Naive B cell (primary cell): ENCODE measurements around the gene RRAGC. TPM values are rescaled to one million over a fixed set of nuclear protein-coding genes. Genes with fewer than 3 reads are reported as not detected.

ENCODE experiments used
- ATAC-seq, 2 donors: fragments of 150-1000 bp; cut with Tn5 transposase; 2 replicates each; pipeline ENCODE4 v1.10.0; 2021; ENCODE audit warnings: low read depth in 2 of 2, mild to moderate bottlenecking in 2 of 2, moderate library complexity in 2 of 2
- DNase-seq: peaks from one replicate; pipeline ENCODE4 v3.0.0; 2022
- H3K27ac Mint-ChIP-seq, 6 donors: one replicate each; pipeline ENCODE4 v1.8.0; 2020 to 2022; ENCODE audit warnings: mild to moderate bottlenecking in 6 of 6, mixed read lengths in 6 of 6, moderate library complexity in 5 of 6, inconsistent platforms in 2 of 6
- H3K27me3 Mint-ChIP-seq, 3 donors: one replicate each; pipeline ENCODE4 v1.8.0; 2021 to 2022; ENCODE audit warnings: mixed read lengths in 3 of 3, mild to moderate bottlenecking in 1 of 3
- H3K36me3 Mint-ChIP-seq, 2 donors: one replicate each; pipeline ENCODE4 v1.8.0; 2020 to 2022; ENCODE audit warnings: mixed read lengths in 2 of 2, inconsistent platforms in 1 of 2, mild to moderate bottlenecking in 1 of 2
- H3K4me1 Mint-ChIP-seq, 3 donors: one replicate each; pipeline ENCODE4 v1.8.0; 2020 to 2022; ENCODE audit warnings: mixed read lengths in 3 of 3, inconsistent platforms in 1 of 3, mild to moderate bottlenecking in 1 of 3, moderate library complexity in 1 of 3
- H3K4me3 Mint-ChIP-seq, 8 donors: one replicate each; pipeline ENCODE4 v1.8.0; 2020 to 2022; ENCODE audit warnings: mild to moderate bottlenecking in 8 of 8, mixed read lengths in 8 of 8, moderate library complexity in 8 of 8, inconsistent platforms in 2 of 8
- H3K9me3 Mint-ChIP-seq, 7 donors: one replicate each; pipeline ENCODE4 v1.8.0; 2020 to 2022; ENCODE audit warnings: mixed read lengths in 7 of 7, mild to moderate bottlenecking in 5 of 7, inconsistent platforms in 2 of 7, moderate library complexity in 1 of 7
- polyA plus RNA-seq, 6 donors: library from polyadenylated mRNA; unstranded; fragments of 300-500 nt; fragmentation: Illumina TruSeq; gene quantifications; one replicate each; pipeline ENCODE4 v1.2.3, GENCODE V29; 2021; ENCODE audit warnings: low read depth in 6 of 6

Gene RRAGC
- polyA plus RNA-seq, 6 donors from 2014 or later, result 13.9 to 18.7 (median 14.8) TPM

DNA sequence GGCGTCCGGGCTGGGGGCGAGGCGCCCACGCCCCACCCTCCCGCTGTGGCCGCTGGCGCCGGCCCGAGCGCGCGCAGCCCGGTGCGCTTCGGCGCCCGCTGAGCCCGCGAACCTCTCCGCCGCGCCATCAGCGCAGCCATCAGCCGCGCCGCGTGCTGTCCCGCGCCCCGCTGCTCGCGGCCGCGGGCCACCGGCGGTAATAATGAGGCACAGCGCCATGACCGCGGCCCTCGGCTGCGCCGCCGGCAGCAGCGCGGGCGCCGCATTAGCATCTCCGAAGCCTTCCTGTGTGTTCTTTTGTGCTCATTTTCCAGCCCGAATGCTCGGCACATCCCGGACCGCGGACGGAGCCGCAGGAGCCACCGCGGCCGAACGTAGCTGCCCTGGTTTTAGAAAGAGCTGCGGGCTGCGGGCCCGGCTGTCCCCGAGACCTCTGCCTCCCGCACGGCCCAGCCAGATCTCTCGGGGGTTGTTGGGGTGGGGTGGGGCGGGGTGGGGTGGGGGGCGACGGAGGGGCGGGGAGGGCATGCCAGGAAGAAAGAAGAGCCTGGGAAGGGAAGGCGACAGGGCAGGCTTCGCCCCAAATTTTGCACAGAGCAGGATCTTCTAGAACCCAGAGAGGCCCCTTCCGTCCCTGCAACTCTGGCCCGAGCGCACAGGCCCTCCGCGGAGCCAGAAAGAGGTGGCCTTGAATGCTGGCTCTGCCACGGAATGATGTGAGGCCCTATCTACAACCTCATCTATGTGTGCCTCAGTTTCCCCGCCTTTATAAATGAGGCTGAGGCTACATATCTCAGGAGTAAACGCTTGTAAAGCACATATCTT is 55.3 kb downstream of the RRAGC start:
- DNase-seq (no peak), ATAC-seq (peak in 1 of 2 donors; percentile 25)
- Mint-ChIP-seq H3K9me3 (peaks cover 0 to 7% (median 0%) of the 10 kb centered on the region in 7 donors), H3K36me3 (no peaks in the 10 kb centered on the region), H3K4me3 (peak overlapping the region in 6 of 8 donors; percentile 22 to 81 (median 50)), H3K27ac (no peak overlapping the region), H3K4me1 (peaks cover 0 to 7% (median 4%) of the 10 kb centered on the region in 3 donors), H3K27me3 (peaks cover 54 to 88% (median 67%) of the 10 kb centered on the region in 3 donors)

DNA sequence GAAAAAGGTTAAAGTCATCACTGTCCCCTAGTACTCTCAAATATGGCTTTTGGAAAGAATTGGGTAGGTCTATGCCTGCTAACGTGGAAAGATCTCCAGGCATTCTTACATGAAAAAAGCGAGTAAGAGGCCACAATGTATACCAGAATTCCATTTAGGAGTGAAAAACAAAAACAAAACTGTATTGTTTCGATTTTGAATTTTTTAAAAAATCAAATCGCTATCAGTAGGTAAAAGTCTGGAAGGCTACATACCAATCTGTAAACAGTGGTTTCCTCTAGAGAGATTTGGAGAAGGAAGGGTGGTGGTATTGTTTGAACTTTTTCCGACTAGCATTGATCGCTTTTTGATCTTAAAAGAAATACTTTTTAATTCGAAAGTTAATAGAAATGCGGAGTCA is 55.9 kb downstream of the RRAGC start:
- no peak for DNase-seq
- ATAC-seq, result no peak
- H3K9me3 Mint-ChIP-seq, result peaks cover 0 to 7% (median 0%) of the 10 kb centered on the region in 7 donors
- peak overlapping the region in 7 of 8 donors; percentile 12 to 81 (median 57) for H3K4me3 Mint-ChIP-seq
- H3K4me1 Mint-ChIP-seq, result peaks cover 0 to 7% (median 4%) of the 10 kb centered on the region in 3 donors
- peaks cover 52 to 83% (median 61%) of the 10 kb centered on the region in 3 donors for H3K27me3 Mint-ChIP-seq
- H3K36me3 Mint-ChIP-seq, result no peaks in the 10 kb centered on the region
- peak overlapping the region in 1 of 6 donors; percentile 73 for H3K27ac Mint-ChIP-seq

DNA sequence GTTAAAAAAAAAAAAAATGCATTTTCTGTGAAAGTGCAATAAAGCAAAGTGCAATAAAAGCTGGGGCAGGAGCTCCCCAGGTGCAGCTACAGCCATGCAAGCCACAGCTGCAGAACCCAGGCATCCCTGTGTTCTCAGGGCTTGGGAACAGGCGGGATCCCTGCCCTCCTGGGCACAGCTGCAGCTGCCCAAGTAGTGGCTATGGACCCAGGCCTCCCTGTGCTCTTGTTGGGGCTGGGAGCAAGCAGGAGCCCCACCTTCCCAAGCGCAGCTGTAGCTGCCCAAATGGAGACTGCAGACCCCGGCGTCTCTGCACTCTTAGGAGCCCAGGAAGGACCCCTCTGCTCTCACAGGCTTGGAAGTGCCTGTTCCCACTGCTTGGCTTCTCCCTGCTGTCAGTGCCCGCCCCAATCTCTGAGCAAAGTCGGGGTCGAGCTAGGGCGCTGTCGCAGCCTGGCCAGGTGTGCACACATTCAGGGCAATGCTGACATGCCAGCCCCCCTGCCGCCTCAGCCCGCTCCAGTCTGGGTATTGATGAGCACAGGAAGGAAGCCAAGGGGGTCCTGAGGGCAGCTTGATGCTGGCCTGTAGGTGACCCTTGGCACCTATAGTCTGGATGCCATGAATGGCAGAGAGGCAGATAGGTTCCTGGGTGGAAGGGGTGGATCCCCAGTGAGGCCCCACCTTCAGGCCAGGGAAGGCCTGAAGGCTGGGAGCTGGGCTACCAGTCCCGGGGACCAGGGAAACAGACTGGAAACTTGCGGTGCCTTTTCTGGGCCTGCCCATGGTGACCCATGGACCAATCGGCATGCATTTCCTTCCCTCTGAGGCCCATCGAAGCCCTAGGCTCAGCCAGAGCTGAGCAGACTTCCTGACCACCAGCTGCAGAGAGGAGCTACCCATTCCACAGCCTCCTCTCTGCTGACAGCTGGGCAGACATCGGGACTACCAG is 58.6 kb downstream of the RRAGC start:
- H3K27ac Mint-ChIP-seq, result no peak overlapping the region
- no peaks in the 10 kb centered on the region for H3K36me3 Mint-ChIP-seq
- ATAC-seq (no peak), DNase-seq (no peak)
- peaks cover 0 to 5% (median 0%) of the 10 kb centered on the region in 7 donors for H3K9me3 Mint-ChIP-seq
- H3K27me3 Mint-ChIP-seq, result peaks cover 37 to 66% (median 46%) of the 10 kb centered on the region in 3 donors
- peaks cover 0 to 7% (median 4%) of the 10 kb centered on the region in 3 donors for H3K4me1 Mint-ChIP-seq
- H3K4me3 Mint-ChIP-seq, result no peak overlapping the region

DNA sequence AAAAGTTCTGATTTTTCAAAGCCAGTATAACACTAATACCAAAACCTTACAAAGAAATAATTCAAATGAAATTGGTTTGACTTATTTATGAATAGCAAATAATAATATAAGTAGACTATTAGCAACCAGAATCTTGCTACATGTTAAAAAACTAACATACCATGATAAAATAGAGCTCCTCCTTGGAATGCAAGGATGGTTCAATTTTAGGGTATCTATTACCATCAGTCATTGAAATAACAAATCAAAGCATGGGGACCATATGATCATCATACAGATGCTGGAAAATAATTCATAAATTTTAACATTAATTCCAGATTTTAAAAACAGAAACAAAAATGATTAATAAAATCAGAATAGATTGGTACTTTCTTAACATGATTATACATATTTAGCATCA is 66.3 kb downstream of the RRAGC start:
- Mint-ChIP-seq H3K4me1 (no peaks in the 10 kb centered on the region), H3K36me3 (peaks cover 0 to 22% of the 10 kb centered on the region in 2 donors), H3K4me3 (no peak overlapping the region), H3K9me3 (peaks cover 11 to 38% (median 25%) of the 10 kb centered on the region in 7 donors), H3K27me3 (peaks cover 39 to 63% (median 60%) of the 10 kb centered on the region in 3 donors), H3K27ac (no peak overlapping the region)
- ATAC-seq (no peak), DNase-seq (no peak)

DNA sequence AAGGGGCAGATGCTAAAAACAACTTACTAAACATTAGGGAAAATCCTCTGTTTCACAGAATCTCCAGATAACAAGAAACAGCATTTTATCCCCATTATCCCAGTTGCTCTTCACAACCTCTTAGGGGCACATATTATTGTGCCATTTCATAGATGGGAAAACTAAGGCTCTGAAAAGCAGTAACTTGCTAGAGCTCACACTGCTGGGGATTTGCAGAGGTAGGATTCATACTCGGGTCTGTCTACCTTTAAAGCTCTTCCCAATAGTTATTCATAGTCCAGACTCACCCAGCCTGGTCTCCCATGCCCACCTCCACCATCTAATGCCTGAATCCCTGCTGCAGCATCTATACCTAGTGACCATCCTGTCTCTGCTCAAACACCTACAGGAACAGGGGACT is 67.7 kb downstream of the RRAGC start:
- peaks cover 0 to 22% of the 10 kb centered on the region in 2 donors for H3K36me3 Mint-ChIP-seq
- DNase-seq, result no peak
- H3K27ac Mint-ChIP-seq, result no peak overlapping the region
- ATAC-seq, result no peak
- H3K4me1 Mint-ChIP-seq, result no peaks in the 10 kb centered on the region
- H3K4me3 Mint-ChIP-seq, result no peak overlapping the region
- peaks cover 42 to 74% (median 73%) of the 10 kb centered on the region in 3 donors for H3K27me3 Mint-ChIP-seq
- H3K9me3 Mint-ChIP-seq, result peaks cover 11 to 38% (median 23%) of the 10 kb centered on the region in 7 donors

DNA sequence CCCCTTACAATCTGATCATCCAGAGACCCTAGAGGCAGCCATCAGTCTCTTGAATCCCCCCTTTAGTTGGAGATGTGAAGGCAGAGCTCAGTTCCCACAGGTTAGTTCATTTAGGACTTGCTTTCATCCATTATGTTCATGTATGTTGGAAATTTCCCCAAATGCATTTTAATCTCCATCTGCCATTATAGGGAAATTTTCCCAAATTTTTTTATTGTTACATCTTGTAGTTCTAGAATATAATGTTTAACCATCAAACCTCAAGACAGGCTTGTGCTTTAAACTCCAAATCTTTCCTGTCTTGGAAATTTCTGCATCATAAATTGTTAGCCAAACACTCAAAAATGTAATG is 68.4 kb downstream of the RRAGC start:
- Mint-ChIP-seq H3K27me3 (peaks cover 48 to 82% (median 79%) of the 10 kb centered on the region in 3 donors), H3K9me3 (peaks cover 9 to 38% (median 23%) of the 10 kb centered on the region in 7 donors), H3K27ac (no peak overlapping the region), H3K4me1 (no peaks in the 10 kb centered on the region), H3K4me3 (no peak overlapping the region), H3K36me3 (peaks cover 0 to 22% of the 10 kb centered on the region in 2 donors)
- ATAC-seq (no peak), DNase-seq (no peak)

DNA sequence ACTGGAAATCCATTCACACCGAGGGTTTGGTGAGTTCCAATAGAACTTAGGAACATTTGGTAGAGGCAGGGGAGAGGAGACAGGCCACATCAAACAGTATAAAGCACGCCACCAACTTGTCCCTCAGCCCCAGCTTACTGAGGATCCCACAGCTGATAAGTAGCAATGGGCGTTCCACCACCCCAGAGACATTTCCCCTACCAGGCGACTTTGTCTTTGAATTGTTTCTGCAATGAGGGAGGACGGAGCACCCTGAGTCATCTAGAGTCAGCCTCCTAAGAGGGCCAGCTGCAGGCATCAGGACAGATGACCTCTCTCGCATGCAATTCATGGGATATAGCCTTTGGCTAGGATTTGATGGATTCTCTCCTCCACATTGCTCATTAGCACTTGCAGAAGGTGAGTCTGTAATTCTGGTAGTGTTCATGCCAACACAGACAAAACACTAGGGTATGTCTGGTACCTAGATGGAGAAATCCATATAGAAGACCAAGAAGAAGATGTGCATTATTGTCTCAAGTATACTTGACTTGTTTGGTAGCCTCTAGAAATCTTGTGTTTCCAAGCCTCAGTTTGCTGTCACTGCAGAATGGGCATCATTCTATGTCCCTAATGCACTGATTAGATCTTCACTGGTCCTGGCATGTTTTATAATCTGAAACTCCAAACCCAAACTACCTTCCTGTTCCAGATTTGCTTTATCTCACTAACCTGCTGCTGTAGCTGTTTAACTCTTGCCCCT is 69.0 kb downstream of the RRAGC start:
- no peak overlapping the region for H3K4me3 Mint-ChIP-seq
- peaks cover 48 to 87% (median 81%) of the 10 kb centered on the region in 3 donors for H3K27me3 Mint-ChIP-seq
- ATAC-seq (no peak), DNase-seq (no peak)
- H3K27ac Mint-ChIP-seq, result no peak overlapping the region
- H3K36me3 Mint-ChIP-seq, result peaks cover 0 to 22% of the 10 kb centered on the region in 2 donors
- peaks cover 9 to 38% (median 23%) of the 10 kb centered on the region in 7 donors for H3K9me3 Mint-ChIP-seq
- no peaks in the 10 kb centered on the region for H3K4me1 Mint-ChIP-seq

DNA sequence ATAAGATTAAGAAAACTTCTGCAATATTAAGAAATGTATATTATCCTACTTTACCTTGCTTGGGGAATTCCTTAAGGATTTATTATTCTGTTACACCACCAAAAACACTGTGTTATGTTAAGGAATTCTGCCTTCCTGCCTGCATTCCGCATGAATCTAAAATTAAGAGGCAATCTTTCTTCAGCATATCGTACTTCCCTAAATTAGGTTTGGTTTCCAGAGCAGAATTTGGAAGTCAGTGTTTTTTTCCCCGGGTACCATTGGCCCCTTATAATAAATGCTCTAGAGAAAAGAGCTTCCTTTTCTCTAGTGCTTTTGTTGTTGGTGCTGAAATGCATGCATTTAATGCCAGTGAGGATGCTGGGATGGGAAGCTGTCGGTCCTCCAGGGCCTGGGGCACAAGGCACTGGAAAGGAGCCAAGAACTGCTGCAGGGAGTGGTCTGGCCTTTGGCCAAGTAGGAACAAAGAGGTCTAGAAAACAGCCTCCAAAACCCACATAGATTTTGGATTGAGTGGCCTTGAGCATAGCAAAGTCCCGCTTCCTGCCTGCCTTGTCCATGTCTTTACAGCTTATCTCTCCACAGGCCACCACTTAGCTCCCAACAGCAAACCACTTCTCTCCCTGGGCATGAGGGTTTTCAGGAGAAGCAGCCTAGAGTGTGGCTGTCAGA is 69.9 kb downstream of the RRAGC start:
- DNase-seq (no peak), ATAC-seq (no peak)
- H3K27me3 Mint-ChIP-seq, result peaks cover 58 to 89% (median 84%) of the 10 kb centered on the region in 3 donors
- peaks cover 0 to 20% of the 10 kb centered on the region in 2 donors for H3K36me3 Mint-ChIP-seq
- H3K9me3 Mint-ChIP-seq, result peaks cover 9 to 33% (median 21%) of the 10 kb centered on the region in 7 donors
- H3K27ac Mint-ChIP-seq, result no peak overlapping the region
- no peaks in the 10 kb centered on the region for H3K4me1 Mint-ChIP-seq
- H3K4me3 Mint-ChIP-seq, result no peak overlapping the region

DNA sequence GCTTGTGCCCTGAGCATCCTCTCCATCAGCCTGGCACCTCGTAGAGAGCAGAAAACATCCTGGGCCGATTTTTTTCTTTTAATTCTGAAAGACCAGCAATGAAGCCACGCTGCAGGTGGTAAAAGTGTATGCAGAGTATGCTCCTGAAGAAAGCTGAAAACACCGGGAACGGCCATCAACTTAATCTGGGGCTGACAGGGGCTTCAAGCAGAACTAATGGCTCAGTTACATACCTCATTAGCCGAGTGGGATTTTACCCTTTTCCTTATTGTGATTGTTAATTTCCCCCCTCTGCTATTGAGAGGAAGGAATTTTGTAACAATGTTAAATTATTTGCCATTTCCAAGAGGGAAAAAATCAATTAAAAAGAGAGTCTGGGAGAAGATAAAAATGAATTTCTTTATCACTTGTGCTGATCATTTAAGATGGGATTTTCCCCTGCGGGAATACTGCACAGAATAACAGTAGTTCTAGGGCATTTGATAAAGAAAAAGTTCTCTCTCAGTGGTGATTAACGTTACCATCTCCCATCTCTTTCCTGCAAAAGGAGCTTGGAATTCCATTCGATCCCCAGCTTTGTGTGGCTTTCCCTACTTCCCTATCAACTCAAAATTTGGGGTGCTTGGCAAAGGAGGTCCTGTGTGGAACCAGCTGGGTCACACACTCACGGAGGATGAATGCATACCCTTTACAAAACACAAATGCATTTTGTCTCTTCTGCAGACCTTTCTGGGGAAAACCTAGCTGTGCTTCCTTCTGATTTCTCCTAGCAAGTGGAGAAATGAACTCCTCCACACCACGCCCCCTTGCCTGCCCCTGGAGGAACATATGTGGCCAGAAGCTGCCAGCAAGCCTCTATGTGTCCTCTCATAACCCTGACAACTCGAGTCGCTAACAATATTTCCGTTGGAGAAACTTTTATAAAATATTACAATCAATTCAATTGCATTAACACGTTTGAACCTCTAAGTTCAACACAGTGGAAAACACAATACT is 70.9 kb downstream of the RRAGC start:
- peaks cover 0 to under 1% (median 0%) of the 10 kb centered on the region in 3 donors for H3K4me1 Mint-ChIP-seq
- H3K9me3 Mint-ChIP-seq, result peaks cover 6 to 23% (median 12%) of the 10 kb centered on the region in 7 donors
- peaks cover 0 to 14% of the 10 kb centered on the region in 2 donors for H3K36me3 Mint-ChIP-seq
- no peak for DNase-seq
- no peak for ATAC-seq
- H3K27me3 Mint-ChIP-seq, result peaks cover 68 to 90% (median 83%) of the 10 kb centered on the region in 3 donors
- H3K4me3 Mint-ChIP-seq, result no peak overlapping the region
- H3K27ac Mint-ChIP-seq, result no peak overlapping the region
